HepG2 (cell line): ENCODE data around the gene TBC1D20. TPM values are rescaled to one million over a fixed set of nuclear protein-coding genes. Genes with fewer than 3 reads are reported as not detected.

Experiments
- AFF4 ChIP-seq: sonication (generic); formaldehyde crosslinking; IDR thresholded peaks from 2 replicates; pipeline ENCODE4 v1.4.0; 2020; ENCODE audit warnings: missing genetic modification reagents
- ARNT2 ChIP-seq: sonication (generic); formaldehyde crosslinking; IDR thresholded peaks from 2 replicates; pipeline ENCODE4 v1.8.0; 2022; ENCODE audit warnings: mild to moderate bottlenecking, low read depth, missing genetic modification reagents, moderate library complexity
- CERS6 ChIP-seq: sonication (generic); formaldehyde crosslinking; IDR thresholded peaks from 2 replicates; pipeline ENCODE4 v1.5.0; 2020; ENCODE audit warnings: missing genetic modification reagents
- FOXC1 ChIP-seq: sonication (generic); formaldehyde crosslinking; IDR thresholded peaks from 2 replicates; pipeline ENCODE4 v1.8.0; 2022; ENCODE audit warnings: mild to moderate bottlenecking, missing genetic modification reagents, borderline replicate concordance
- FOXO1 ChIP-seq: sonication (generic); formaldehyde crosslinking; IDR thresholded peaks from 2 replicates; pipeline ENCODE4 v1.4.0; 2020; ENCODE audit warnings: missing genetic modification reagents
- NPAS2 ChIP-seq: sonication (generic); formaldehyde crosslinking; IDR thresholded peaks from 2 replicates; pipeline ENCODE4 v1.8.0; 2022; ENCODE audit warnings: mild to moderate bottlenecking, missing genetic modification reagents, borderline replicate concordance
- PPARG ChIP-seq: conservative IDR thresholded peaks from 2 replicates; pipeline ENCODE4 v1.6.1; 2016; ENCODE audit warnings: missing biosample characterization, missing genetic modification reagents
- RFX1 ChIP-seq: fragments of 450-650 bp; IDR thresholded peaks from 2 replicates; pipeline ENCODE4 v1.6.1; 2017
- SALL2 ChIP-seq: sonication (generic); formaldehyde crosslinking; IDR thresholded peaks from 2 replicates; pipeline ENCODE4 v1.8.1; 2023; ENCODE audit warnings: mild to moderate bottlenecking, missing genetic modification reagents, inconsistent platforms
- TCF12 ChIP-seq, 2 experiments: fragments of 450-650 bp in 1 of 2; sonication (generic) in 1 of 2; formaldehyde crosslinking in 1 of 2; IDR thresholded peaks; 2 replicates each; pipeline versions ENCODE4 v1.6.1 to v1.8.0; 2017 to 2022; ENCODE audit warnings: antibody characterized with exemption in 1 of 2, mild to moderate bottlenecking in 1 of 2, missing genetic modification reagents in 1 of 2, moderate library complexity in 1 of 2
- XBP1 ChIP-seq: sonication (generic); formaldehyde crosslinking; IDR thresholded peaks from 2 replicates; pipeline ENCODE4 v1.5.0; 2020; ENCODE audit warnings: missing genetic modification reagents
- ZC3H4 ChIP-seq: sonication (generic); formaldehyde crosslinking; IDR thresholded peaks from 2 replicates; pipeline ENCODE4 v1.4.0; 2020; ENCODE audit warnings: missing genetic modification reagents, borderline replicate concordance
- ZNF20 ChIP-seq: sonication (generic); formaldehyde crosslinking; IDR thresholded peaks from 2 replicates; pipeline ENCODE4 v1.4.0; 2020; ENCODE audit warnings: mild to moderate bottlenecking, moderate library complexity, missing genetic modification reagents
- ZNF639 ChIP-seq: conservative IDR thresholded peaks from 2 replicates; pipeline ENCODE4 v1.6.1; 2018; ENCODE audit warnings: missing genetic modification reagents
- polyA plus RNA-seq, 8 experiments: library from polyadenylated mRNA; depleted of rRNA in 3 of 8; stranded (reverse) in 7 of 8; unstranded in 1 of 8; fragments of >200 nt; fragmentation: Illumina TruSeq in 4 of 8; extraction: Trizol in 4 of 8; gene quantifications; 2 replicates each; pipeline versions ENCODE4 v1.2.1 to v1.2.3, GENCODE V29; 2011 to 2016; ENCODE audit warnings: low read depth in 4 of 8, missing spikeins in 1 of 8, mixed read lengths in 1 of 8; ENCODE audit not compliant: insufficient read depth in 1 of 8
- total RNA-seq, 5 experiments: library from RNA; depleted of rRNA; stranded (reverse); fragments of >200 nt; fragmentation: Illumina TruSeq; extraction: Trizol; gene quantifications; 2 replicates each; pipeline ENCODE4 v1.2.3, GENCODE V29; 2016; ENCODE audit warnings: low read depth in 1 of 5
- TF ChIP-seq, protein P1 (sequence below): sonication (generic); formaldehyde crosslinking; IDR thresholded peaks from 2 replicates; pipeline ENCODE4 v1.4.0; 2020; ENCODE audit warnings: missing genetic modification reagents
- TF ChIP-seq, protein P2 (sequence below): sonication (generic); formaldehyde crosslinking; IDR thresholded peaks from 2 replicates; pipeline ENCODE4 v1.9.0; 2021; ENCODE audit warnings: missing genetic modification reagents, mild to moderate bottlenecking, borderline replicate concordance

TBC1D20 gene
- total and polyA plus RNA-seq, 2 of the 13 experiments (the other 11 are each of a cell fraction or from before 2014, with no cell fraction given), result 36.6 to 47.1 TPM

DNA sequence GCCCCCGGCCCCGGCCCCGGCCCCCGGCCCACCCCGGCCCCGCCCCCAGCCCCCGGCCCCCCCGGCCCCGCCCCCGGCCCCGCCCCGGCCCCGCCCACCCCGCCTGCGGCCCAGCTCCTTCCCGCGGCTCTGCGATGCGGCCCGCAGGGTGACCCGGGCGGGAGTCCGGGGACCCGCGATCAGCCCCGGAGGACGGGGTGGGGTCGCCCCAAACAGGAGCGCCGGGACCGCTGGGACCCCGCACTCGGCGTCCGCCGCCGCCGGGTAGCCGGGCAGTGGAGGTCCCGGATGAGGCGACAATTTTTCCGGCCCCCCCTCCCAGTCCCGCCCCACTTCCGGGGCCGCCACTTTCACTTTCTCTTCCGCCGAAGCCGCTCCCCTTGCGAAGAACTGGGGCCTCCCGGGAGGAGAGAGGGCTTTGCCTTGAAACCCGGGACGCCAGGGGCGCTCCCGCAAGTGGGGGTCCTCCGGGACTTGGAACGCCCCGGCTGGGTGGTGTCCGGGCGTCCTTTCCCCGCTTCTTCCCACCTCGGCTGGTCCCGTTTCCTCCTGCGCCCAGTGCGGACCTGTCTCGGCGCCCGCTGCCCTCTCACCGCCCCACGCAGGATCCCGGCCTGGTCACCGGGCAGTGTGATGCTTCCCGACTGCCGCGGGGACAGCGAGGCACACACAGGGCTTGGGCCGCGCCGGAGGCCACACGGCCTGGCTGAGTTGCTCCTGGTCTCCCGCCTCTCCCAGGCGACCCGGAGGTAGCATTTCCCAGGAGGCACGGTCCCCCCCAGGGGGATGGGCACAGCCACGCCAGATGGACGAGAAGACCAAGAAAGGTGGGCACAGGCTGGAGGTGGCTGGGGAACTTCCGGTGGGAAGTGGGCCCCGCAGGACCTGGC, 54.1 kb downstream of the TBC1D20 start, which contains the start of gene RBCK1 (continued):
- TF ChIP-seq, protein P1, sequence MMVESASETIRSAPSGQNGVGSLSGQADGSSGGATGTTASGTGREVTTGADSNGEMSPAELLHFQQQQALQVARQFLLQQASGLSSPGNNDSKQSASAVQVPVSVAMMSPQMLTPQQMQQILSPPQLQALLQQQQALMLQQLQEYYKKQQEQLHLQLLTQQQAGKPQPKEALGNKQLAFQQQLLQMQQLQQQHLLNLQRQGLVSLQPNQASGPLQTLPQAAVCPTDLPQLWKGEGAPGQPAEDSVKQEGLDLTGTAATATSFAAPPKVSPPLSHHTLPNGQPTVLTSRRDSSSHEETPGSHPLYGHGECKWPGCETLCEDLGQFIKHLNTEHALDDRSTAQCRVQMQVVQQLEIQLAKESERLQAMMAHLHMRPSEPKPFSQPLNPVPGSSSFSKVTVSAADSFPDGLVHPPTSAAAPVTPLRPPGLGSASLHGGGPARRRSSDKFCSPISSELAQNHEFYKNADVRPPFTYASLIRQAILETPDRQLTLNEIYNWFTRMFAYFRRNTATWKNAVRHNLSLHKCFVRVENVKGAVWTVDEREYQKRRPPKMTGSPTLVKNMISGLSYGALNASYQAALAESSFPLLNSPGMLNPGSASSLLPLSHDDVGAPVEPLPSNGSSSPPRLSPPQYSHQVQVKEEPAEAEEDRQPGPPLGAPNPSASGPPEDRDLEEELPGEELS (CRISPR knock-in tag), result peak; percentile 43; the same call in 1 of the 2 replicates
- TF ChIP-seq ZC3H4 (CRISPR knock-in tag) (peak; percentile 90; the same call in 1 of the 2 replicates), TCF12 (IDR thresholded peaks at IDR 0.05) (no peak), TCF12 (CRISPR knock-in tag; IDR thresholded peaks at IDR 0.05) (peak; percentile 97), CERS6 (CRISPR knock-in tag) (peak; percentile 84), RFX1 (no peak), NPAS2 (no peak), SALL2 (CRISPR knock-in tag) (peak; percentile 62; the same call in 1 of the 2 replicates), ZNF20 (CRISPR knock-in tag) (peak; percentile 85; the same call in 1 of the 2 replicates), ZNF639 (CRISPR knock-in tag) (0 out of 2 replicates have a peak, but pooled peaks have one; percentile 34), ARNT2 (peak; percentile 85), FOXO1 (CRISPR knock-in tag) (no peak), AFF4 (CRISPR knock-in tag) (peak; percentile 95), XBP1 (CRISPR knock-in tag) (peak; percentile 86; the same call in 1 of the 2 replicates), FOXC1 (CRISPR knock-in tag) (peak; percentile 44; the same call in 1 of the 2 replicates), PPARG (CRISPR knock-in tag) (peak; percentile 9; the same call in 1 of the 2 replicates)
- TF ChIP-seq, protein P2, sequence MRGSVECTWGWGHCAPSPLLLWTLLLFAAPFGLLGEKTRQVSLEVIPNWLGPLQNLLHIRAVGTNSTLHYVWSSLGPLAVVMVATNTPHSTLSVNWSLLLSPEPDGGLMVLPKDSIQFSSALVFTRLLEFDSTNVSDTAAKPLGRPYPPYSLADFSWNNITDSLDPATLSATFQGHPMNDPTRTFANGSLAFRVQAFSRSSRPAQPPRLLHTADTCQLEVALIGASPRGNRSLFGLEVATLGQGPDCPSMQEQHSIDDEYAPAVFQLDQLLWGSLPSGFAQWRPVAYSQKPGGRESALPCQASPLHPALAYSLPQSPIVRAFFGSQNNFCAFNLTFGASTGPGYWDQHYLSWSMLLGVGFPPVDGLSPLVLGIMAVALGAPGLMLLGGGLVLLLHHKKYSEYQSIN (CRISPR knock-in tag), result no peak
